Measurements from ENCODE around the gene MICU1. TPM values are rescaled to one million over a fixed set of nuclear protein-coding genes. Genes with fewer than 3 reads are reported as not detected.
"Not testable (repeated sequence)": the region's sequence is repeated elsewhere in the genome, so short reads cannot be mapped to it uniquely, and the experiment has no call there.

Gene MICU1
- polyA plus RNA-seq, 1 of the 3 experiments (the other 2 are of a cell fraction), result 24.6 TPM

DNA sequence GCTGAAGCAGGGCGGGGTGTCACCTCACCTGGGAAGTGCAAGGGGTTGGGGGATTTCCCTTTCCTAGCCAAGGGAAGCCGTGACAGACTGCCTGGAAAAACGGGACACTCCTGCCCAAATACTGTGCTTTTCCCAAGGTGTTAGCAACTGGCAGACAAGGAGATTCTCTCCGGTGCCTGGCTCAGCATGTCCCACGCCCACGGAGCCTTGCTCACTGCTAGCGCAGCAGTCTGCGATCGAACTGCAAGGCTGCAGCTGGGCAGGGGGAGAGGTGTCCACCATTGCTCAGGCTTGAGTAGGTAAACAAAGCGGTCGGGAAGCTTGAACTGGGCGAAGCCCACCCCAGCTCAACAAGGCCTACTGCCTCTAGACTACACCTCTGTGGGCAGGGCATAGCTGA is 190.3 kb downstream of the MICU1 start (continued):
- TF ChIP-seq, protein P1, sequence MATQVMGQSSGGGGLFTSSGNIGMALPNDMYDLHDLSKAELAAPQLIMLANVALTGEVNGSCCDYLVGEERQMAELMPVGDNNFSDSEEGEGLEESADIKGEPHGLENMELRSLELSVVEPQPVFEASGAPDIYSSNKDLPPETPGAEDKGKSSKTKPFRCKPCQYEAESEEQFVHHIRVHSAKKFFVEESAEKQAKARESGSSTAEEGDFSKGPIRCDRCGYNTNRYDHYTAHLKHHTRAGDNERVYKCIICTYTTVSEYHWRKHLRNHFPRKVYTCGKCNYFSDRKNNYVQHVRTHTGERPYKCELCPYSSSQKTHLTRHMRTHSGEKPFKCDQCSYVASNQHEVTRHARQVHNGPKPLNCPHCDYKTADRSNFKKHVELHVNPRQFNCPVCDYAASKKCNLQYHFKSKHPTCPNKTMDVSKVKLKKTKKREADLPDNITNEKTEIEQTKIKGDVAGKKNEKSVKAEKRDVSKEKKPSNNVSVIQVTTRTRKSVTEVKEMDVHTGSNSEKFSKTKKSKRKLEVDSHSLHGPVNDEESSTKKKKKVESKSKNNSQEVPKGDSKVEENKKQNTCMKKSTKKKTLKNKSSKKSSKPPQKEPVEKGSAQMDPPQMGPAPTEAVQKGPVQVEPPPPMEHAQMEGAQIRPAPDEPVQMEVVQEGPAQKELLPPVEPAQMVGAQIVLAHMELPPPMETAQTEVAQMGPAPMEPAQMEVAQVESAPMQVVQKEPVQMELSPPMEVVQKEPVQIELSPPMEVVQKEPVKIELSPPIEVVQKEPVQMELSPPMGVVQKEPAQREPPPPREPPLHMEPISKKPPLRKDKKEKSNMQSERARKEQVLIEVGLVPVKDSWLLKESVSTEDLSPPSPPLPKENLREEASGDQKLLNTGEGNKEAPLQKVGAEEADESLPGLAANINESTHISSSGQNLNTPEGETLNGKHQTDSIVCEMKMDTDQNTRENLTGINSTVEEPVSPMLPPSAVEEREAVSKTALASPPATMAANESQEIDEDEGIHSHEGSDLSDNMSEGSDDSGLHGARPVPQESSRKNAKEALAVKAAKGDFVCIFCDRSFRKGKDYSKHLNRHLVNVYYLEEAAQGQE (IDR thresholded peaks at IDR 0.05; ENCODE audit: low read depth, low read length), result no peak
- TF ChIP-seq FOXJ3 (CRISPR knock-in tag; IDR thresholded peaks at IDR 0.05), result no peak

DNA sequence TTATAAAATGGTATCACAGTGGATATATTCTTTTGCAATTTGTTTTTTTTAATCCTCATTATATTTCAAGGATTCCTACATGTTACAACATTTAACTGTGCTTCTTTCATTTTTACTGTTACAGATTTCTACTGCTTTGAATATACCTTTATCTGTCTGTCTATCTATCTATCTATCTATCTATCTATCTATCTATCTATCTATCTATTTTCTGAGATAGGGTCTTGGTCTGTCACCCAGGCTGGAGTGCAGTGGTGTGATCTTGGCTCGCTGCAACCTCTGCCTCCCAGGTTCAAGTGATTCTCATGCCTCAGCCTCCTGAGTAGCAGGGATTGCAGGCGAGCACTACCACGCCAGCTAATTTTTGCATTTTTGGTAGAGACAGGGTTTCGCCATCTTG is 194.9 kb downstream of the MICU1 start:
- H2AFZ ChIP-seq (ENCODE audit: low read depth); H3K9me3 ChIP-seq; H4K20me1 ChIP-seq (ENCODE audit: insufficient read depth); H3K9me2 ChIP-seq; DNase-seq; H3K9ac ChIP-seq; H3K4me1 ChIP-seq (ENCODE audit: control insufficient read depth in 1 of 2, insufficient read depth in 2 of 2, low read depth in 1 of 2, low read length in 1 of 2); H3K27ac ChIP-seq (ENCODE audit: low read depth in 2 of 2, low read length in 1 of 2); H3K79me2 ChIP-seq (ENCODE audit: insufficient read depth); H3K27me3 ChIP-seq (ENCODE audit: insufficient read depth); H3K4me3 ChIP-seq (ENCODE audit: low read depth in 2 of 2, low read length in 1 of 2); POLR2A ChIA-PET; H3K36me3 ChIP-seq (replicated peaks in 1 of 2; ENCODE audit: control insufficient read depth in 1 of 2, insufficient read depth in 2 of 2, low read length in 1 of 2); CTCF ChIA-PET; H3F3A ChIP-seq (replicated peaks; ENCODE audit: insufficient read depth); H3K4me2 ChIP-seq: not testable (repeated sequence)
- WGBS (ENCODE audit: low lambda C conversion rate), result 100% methylated on average over 4 of the region's 4 CpGs

DNA sequence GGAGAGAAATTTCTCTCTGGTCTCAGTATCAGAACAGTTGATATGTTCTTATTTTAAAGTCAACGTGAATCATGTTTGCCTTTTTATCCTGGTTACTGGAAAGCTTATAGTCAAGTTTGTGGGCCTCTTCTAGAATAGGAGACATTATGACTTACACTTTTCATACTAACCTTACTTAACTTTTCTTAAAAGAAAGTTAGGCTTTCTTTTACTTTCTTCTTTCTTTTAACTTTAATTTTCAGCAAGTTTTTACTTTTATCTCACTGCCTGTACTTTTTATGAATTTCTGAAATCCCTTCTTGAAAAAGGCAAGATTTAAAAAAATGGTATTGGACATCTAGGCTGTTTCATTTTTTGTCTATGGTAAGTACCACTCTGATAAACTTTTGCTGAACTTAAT is 195.9 kb downstream of the MICU1 start:
- no peaks in the 10 kb centered on the region for H3K9me3 ChIP-seq
- no peaks in the 10 kb centered on the region for H3K9me2 ChIP-seq
- no peaks in the 10 kb centered on the region for H3K79me2 ChIP-seq (ENCODE audit: insufficient read depth)
- WGBS (ENCODE audit: low lambda C conversion rate), result 94% methylated on average over 1 of the region's 1 CpG
- no peak overlapping the region for H3K4me2 ChIP-seq
- no peak overlapping the region for H3K27ac ChIP-seq (ENCODE audit: low read depth in 2 of 2, low read length in 1 of 2)
- no peaks in the 10 kb centered on the region for H3K4me1 ChIP-seq (ENCODE audit: control insufficient read depth in 1 of 2, insufficient read depth in 2 of 2, low read depth in 1 of 2, low read length in 1 of 2)
- no peaks in the 10 kb centered on the region for H4K20me1 ChIP-seq (ENCODE audit: insufficient read depth)
- no peaks in the 10 kb centered on the region for H3F3A ChIP-seq (replicated peaks; ENCODE audit: insufficient read depth)
- H3K27me3 ChIP-seq (ENCODE audit: insufficient read depth), result no peaks in the 10 kb centered on the region
- no peak overlapping the region for H3K9ac ChIP-seq
- TF ChIP-seq TAF1 (IDR thresholded peaks at IDR 0.05; ENCODE audit: borderline replicate concordance, low read depth, low read length) (no peak), FOXJ3 (CRISPR knock-in tag; IDR thresholded peaks at IDR 0.05) (no peak), EP300 (IDR thresholded peaks at IDR 0.05; ENCODE audit: borderline replicate concordance in 1 of 2, low read depth in 1 of 2, low read length in 1 of 2) (no peak), SMC3 (IDR thresholded peaks at IDR 0.05; ENCODE audit: low read depth, low read length) (no peak), CHD2 (IDR thresholded peaks at IDR 0.05; ENCODE audit: low read length, partially characterized antibody) (no peak)
- TF ChIP-seq, protein P2, sequence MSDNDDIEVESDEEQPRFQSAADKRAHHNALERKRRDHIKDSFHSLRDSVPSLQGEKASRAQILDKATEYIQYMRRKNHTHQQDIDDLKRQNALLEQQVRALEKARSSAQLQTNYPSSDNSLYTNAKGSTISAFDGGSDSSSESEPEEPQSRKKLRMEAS (IDR thresholded peaks at IDR 0.05; ENCODE audit: low read depth), result no peak
- no peak overlapping the region for H2AFZ ChIP-seq (ENCODE audit: low read depth)
- H3K36me3 ChIP-seq (replicated peaks in 1 of 2; ENCODE audit: control insufficient read depth in 1 of 2, insufficient read depth in 2 of 2, low read length in 1 of 2), result no peaks in the 10 kb centered on the region
- DNase-seq, result no peak
- ChIA-PET POLR2A (no interaction called here), CTCF (no interaction called here)
- H3K4me3 ChIP-seq (ENCODE audit: low read depth in 2 of 2, low read length in 1 of 2), result no peak overlapping the region
